ENCODE results near the gene C10orf67.

DNA sequence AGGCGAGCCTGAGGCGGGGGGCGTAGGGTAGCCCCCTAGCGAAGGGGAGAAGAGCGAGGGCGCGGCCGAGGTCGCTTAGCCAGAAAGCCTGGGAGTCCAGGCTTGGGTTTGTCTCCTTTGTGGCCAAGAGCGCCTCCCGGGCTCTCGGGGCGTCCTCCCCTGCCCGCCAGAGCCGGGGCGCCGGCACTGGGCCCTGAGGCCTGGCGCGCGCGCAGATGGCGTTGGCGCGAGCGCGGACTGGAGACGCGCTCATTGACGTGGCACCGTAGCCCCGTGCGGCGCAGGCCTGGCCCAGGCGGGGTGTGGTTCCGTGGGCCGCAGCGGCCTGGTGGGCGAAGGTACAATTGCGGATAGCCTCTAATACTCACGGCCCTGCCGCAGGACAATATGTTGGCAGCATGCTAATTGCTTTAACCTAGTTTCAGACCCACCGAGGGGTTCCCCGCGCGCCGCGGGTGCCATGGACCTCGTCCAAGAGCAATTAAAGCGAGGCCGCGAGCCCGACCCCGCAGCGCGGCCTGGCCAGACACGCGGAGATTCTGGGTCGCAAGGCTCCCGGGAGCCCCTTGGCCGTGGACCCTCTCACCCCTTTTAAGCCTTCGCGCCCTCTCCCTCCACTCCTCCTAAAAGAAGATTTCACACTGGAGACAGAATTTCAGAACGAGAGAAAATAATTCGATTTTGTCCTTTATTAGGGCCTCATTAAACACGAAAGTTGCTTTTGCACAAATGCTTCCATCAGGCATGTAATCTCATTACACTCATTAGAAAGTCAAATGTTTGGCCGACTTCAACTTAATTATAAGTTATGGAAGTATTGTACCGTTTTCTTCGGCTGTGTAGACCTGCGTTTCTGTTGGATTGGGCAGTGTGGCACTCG is 149.4 kb downstream of the C10orf67 start:
- TF ChIP-seq, protein P1, sequence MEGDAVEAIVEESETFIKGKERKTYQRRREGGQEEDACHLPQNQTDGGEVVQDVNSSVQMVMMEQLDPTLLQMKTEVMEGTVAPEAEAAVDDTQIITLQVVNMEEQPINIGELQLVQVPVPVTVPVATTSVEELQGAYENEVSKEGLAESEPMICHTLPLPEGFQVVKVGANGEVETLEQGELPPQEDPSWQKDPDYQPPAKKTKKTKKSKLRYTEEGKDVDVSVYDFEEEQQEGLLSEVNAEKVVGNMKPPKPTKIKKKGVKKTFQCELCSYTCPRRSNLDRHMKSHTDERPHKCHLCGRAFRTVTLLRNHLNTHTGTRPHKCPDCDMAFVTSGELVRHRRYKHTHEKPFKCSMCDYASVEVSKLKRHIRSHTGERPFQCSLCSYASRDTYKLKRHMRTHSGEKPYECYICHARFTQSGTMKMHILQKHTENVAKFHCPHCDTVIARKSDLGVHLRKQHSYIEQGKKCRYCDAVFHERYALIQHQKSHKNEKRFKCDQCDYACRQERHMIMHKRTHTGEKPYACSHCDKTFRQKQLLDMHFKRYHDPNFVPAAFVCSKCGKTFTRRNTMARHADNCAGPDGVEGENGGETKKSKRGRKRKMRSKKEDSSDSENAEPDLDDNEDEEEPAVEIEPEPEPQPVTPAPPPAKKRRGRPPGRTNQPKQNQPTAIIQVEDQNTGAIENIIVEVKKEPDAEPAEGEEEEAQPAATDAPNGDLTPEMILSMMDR (IDR thresholded peaks at IDR 0.05) = no peak
- TF ChIP-seq EP300 (IDR thresholded peaks at IDR 0.05) (no peak), POLR2AphosphoS5 (IDR thresholded peaks at IDR 0.05) (no peak)

Measured in gastroesophageal sphincter (tissue), 3 donors.